PC-9 (cell line): ENCODE results near the gene DOCK1.

Experiments
- CTCF ChIP-seq: fragments of 200-600 bp; sonication (generic); conservative IDR thresholded peaks from 2 replicates; pipeline ENCODE4 v1.6.1; 2017; ENCODE audit warnings: mixed run types, antibody characterized with exemption, mild to moderate bottlenecking, moderate library complexity
- EZH2 ChIP-seq: fragments of 200-600 bp; sonication (generic); IDR thresholded peaks from 2 replicates; pipeline ENCODE4 v1.8.0; 2017; ENCODE audit warnings: antibody characterized with exemption, low read depth

GRCh38 chr10:127427926-127428325 is 522.7 kb downstream of the DOCK1 start:
- TF ChIP-seq CTCF, result no peak
- TF ChIP-seq EZH2, result no peak
